Left kidney (tissue), 2 donors: ENCODE data around the gene PTN. TPM values are rescaled to one million over a fixed set of nuclear protein-coding genes. Genes with fewer than 3 reads are reported as not detected.
"Not testable (repeated sequence)": the region's sequence is repeated elsewhere in the genome, so short reads cannot be mapped to it uniquely, and the experiment has no call there.

ENCODE experiments used
- DNase-seq: peaks from one replicate; pipeline ENCODE4 v3.0.0-alpha.2; 2013
- polyA plus RNA-seq: library from polyadenylated mRNA; unstranded; fragments of 120-200 nt; gene quantifications from one replicate; pipeline ENCODE4 v1.2.1, GENCODE V29; 2013; ENCODE audit not compliant: insufficient read length

The PTN gene
- polyA plus RNA-seq, 1 donor: 176 TPM

DNA sequence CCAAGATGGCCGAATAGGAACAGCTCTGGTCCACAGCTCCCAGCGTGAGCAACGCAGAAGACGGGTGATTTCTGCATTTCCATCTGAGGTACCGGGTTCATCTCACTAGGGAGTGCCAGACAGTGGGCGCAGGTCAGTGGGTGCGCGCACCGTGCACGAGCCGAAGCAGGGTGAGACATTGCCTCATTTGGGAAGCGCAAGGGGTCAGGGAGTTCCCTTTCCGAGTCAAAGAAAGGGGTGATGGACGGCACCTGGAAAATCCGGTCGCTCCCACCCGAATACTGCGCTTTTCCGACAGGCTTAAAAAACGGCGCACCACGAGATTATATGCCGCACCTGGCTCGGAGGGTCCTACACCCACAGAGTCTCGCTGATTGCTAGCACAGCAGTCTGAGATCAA is 161.9 kb downstream of the PTN start:
- DNase-seq: not testable (repeated sequence)
